Left lung (tissue), 10 donors: ENCODE measurements around the gene BEX1. TPM values are rescaled to one million over a fixed set of nuclear protein-coding genes. Genes with fewer than 3 reads are reported as not detected.
A peak's percentile ranks its signal among the peaks of the same experiment; 100 is the strongest.

ENCODE experiments used
- ATAC-seq: fragments of 200-7000 bp; cut with Tn5 transposase; one replicate; pipeline ENCODE4 v1.9.1; 2020; ENCODE audit warnings: moderate library complexity
- DNase-seq, 4 donors: peaks; one replicate each; pipeline ENCODE4 v3.0.0-alpha.2; 2013 to 2020
- H3K27ac ChIP-seq, 2 donors: fragments of 200-600 bp; sonication (generic) in 1 of 2; one replicate each; pipeline versions ENCODE4 v1.5.0 to v1.8.0; 2020 to 2021
- H3K27me3 ChIP-seq, 2 donors: fragments of 200-600 bp; sonication (generic) in 1 of 2; one replicate each; pipeline versions ENCODE4 v1.5.0 to v1.8.0; 2020 to 2021
- H3K36me3 ChIP-seq, 2 donors: fragments of 200-600 bp; sonication (generic) in 1 of 2; one replicate each; pipeline versions ENCODE4 v1.5.0 to v1.8.0; 2020 to 2021
- H3K4me1 ChIP-seq, 2 donors: fragments of 200-600 bp; one replicate each; pipeline ENCODE4 v1.8.0; 2021
- H3K4me3 ChIP-seq, 2 donors: fragments of 200-600 bp; sonication (generic) in 1 of 2; one replicate each; pipeline versions ENCODE4 v1.5.0 to v1.8.0; 2020 to 2021; ENCODE audit warnings: mild to moderate bottlenecking in 1 of 2
- H3K9me3 ChIP-seq, 2 donors: fragments of 200-600 bp; sonication (generic) in 1 of 2; one replicate each; pipeline versions ENCODE4 v1.5.0 to v1.8.0; 2020 to 2021
- CTCF ChIP-seq, 2 donors: fragments of 200-600 bp; sonication (generic) in 1 of 2; IDR thresholded peaks; one replicate each; pipeline versions ENCODE4 v1.5.0 to v1.8.0; 2021; ENCODE audit warnings: antibody characterized with exemption in 2 of 2
- intact Hi-C, 2 donors: fragments of 100-400 bp; cut with DNase I; formaldehyde crosslinking; loops; one replicate each; pipeline versions ENCODE4 v1.11.2 to v1.14.2; 2022
- polyA plus RNA-seq, 6 donors: library from polyadenylated mRNA; unstranded; fragments of 120-200 nt; gene quantifications; one replicate each; pipeline ENCODE4 v1.2.1, GENCODE V29; 2013; ENCODE audit not compliant: insufficient read length in 6 of 6
- total RNA-seq, 2 donors: library from RNA; stranded (reverse); fragmentation: NEBNext Ultra II Directional; extraction: Animal tissue kit (Norgen Biotek cat#: 25700); gene quantifications; one replicate each; pipeline ENCODE4 v1.2.1, GENCODE V29; 2021
- donor health status: DM: no; HTN: yes; CAD: no.
- donor health status: DM: no; HTN: no; CAD: no.

BEX1 gene
- total and polyA plus RNA-seq, 8 donors = 0.44 to 13.9 (median 9.1) TPM

GRCh38 chrX:103081051-103081450 lies 17.1 kb upstream of the BEX1 start:
- no peaks in the 10 kb centered on the region for H3K27me3 ChIP-seq
- H3K4me3 ChIP-seq = no peak overlapping the region
- ATAC-seq (no peak), DNase-seq (no peak)
- intact Hi-C loops = no loop called here
- H3K4me1 ChIP-seq = no peaks in the 10 kb centered on the region
- H3K27ac ChIP-seq = no peak overlapping the region
- TF ChIP-seq CTCF (IDR thresholded peaks at IDR 0.05) = no peak
- H3K9me3 ChIP-seq = no peaks in the 10 kb centered on the region
- H3K36me3 ChIP-seq = no peaks in the 10 kb centered on the region

- no peak for ATAC-seq
- H3K27me3 ChIP-seq = no peaks in the 10 kb centered on the region
- no peaks in the 10 kb centered on the region for H3K4me1 ChIP-seq
- TF ChIP-seq CTCF (IDR thresholded peaks at IDR 0.05) = no peak
- H3K27ac ChIP-seq = no peak overlapping the region
- H3K4me3 ChIP-seq = no peak overlapping the region
- no peaks in the 10 kb centered on the region for H3K36me3 ChIP-seq
- no peak for DNase-seq
- intact Hi-C loops = no loop called here
- no peaks in the 10 kb centered on the region for H3K9me3 ChIP-seq
Measured at GRCh38 chrX:103073467-103073866, 9.5 kb upstream of the BEX1 start.

GRCh38 chrX:103066606-103067005 lies 2.6 kb upstream of the BEX1 start:
- Histone ChIP-seq H3K27ac (no peak overlapping the region), H3K4me3 (no peak overlapping the region), H3K36me3 (no peaks in the 10 kb centered on the region), H3K4me1 (no peaks in the 10 kb centered on the region), H3K9me3 (no peaks in the 10 kb centered on the region), H3K27me3 (peaks cover 4 to 16% of the 10 kb centered on the region in 2 donors)
- ATAC-seq (no peak), DNase-seq (no peak)
- TF ChIP-seq CTCF (IDR thresholded peaks at IDR 0.05) = no peak
- intact Hi-C loops = no loop called here

- intact Hi-C loops = no loop called here
- ATAC-seq = no peak
- no peak overlapping the region for H3K27ac ChIP-seq
- H3K36me3 ChIP-seq = no peaks in the 10 kb centered on the region
- H3K9me3 ChIP-seq = no peaks in the 10 kb centered on the region
- TF ChIP-seq CTCF (IDR thresholded peaks at IDR 0.05) = no peak
- H3K4me3 ChIP-seq = peak overlapping the region in 1 of 2 donors; percentile 23
- H3K4me1 ChIP-seq = no peaks in the 10 kb centered on the region
- DNase-seq = peak in 1 of 4 donors; percentile 21
- H3K27me3 ChIP-seq = peaks cover 4 to 16% of the 10 kb centered on the region in 2 donors
Measured at GRCh38 chrX:103063191-103063845, 653 bp downstream of the BEX1 start.

- H3K4me1 ChIP-seq = no peaks in the 10 kb centered on the region
- H3K27me3 ChIP-seq = peaks cover 4 to 16% of the 10 kb centered on the region in 2 donors
- no peak for TF ChIP-seq CTCF (IDR thresholded peaks at IDR 0.05)
- H3K27ac ChIP-seq = no peak overlapping the region
- H3K9me3 ChIP-seq = no peaks in the 10 kb centered on the region
- no peaks in the 10 kb centered on the region for H3K36me3 ChIP-seq
- DNase-seq (no peak), ATAC-seq (no peak)
- intact Hi-C loops = no loop called here
- H3K4me3 ChIP-seq = no peak overlapping the region
Measured at GRCh38 chrX:103061486-103061885, 2.5 kb downstream of the BEX1 start.
